Astrocyte of the cerebellum (primary cell): ENCODE results near the gene VAMP1.
A peak's percentile ranks its signal among the peaks of the same experiment; 100 is the strongest.
"Not testable (repeated sequence)": the region's sequence is repeated elsewhere in the genome, so short reads cannot be mapped to it uniquely, and the experiment has no call there.

Experiments used
- DNase-seq: peaks from one replicate; pipeline ENCODE4 v3.0.0-alpha.2; 2011; ENCODE audit warnings: low read depth
- H3K4me3 ChIP-seq: 2 replicates; pipeline ENCODE4 v1.5.1; 2011; ENCODE audit warnings: mild to moderate bottlenecking, low read depth, low read length, moderate library complexity
- CTCF ChIP-seq: IDR thresholded peaks from 2 replicates; pipeline ENCODE4 v1.5.1; 2012; ENCODE audit warnings: low read length, low read depth, moderate library complexity, mild to moderate bottlenecking; ENCODE audit errors: missing control alignments
- in situ Hi-C: cut with HindIII; loops from 2 replicates; pipeline ENCODE4 v1.10.0; 2017; ENCODE audit warnings: low sequenced_read_pairs

The VAMP1 gene

GRCh38 chr12:6470375-6471163, at the start of gene VAMP1:
TSS of gene VAMP1 (minus strand) at chr12:6470677. CDS start at chr12:6470531, 146 bp downstream.
- no peak for TF ChIP-seq CTCF
- H3K4me3 ChIP-seq: peak within 1 kb of the TSS; percentile 79
- DNase-seq: peak; percentile 86
- in situ Hi-C loops: no loop called here

- TF ChIP-seq CTCF: no peak
- no peak overlapping the region for H3K4me3 ChIP-seq
- DNase-seq: no peak
- in situ Hi-C loops: no loop called here
These were observed 49.7 kb upstream of the VAMP1 start for GRCh38 chr12:6520186-6520585.

GRCh38 chr12:6508087-6508486, 37.6 kb upstream of the VAMP1 start:
- TF ChIP-seq CTCF: no peak
- no peak for DNase-seq
- no peak overlapping the region for H3K4me3 ChIP-seq
- in situ Hi-C loops: no loop called here

GRCh38 chr12:6507102-6507998, 36.9 kb upstream of the VAMP1 start:
- in situ Hi-C loops: no loop called here
- no peak overlapping the region for H3K4me3 ChIP-seq
- no peak for TF ChIP-seq CTCF
- DNase-seq: no peak

- TF ChIP-seq CTCF: no peak
- in situ Hi-C loops: no loop called here
- no peak for DNase-seq
- no peak overlapping the region for H3K4me3 ChIP-seq
These were observed 30.0 kb upstream of the VAMP1 start for GRCh38 chr12:6500466-6500865.

- in situ Hi-C loops, H3K4me3 ChIP-seq, DNase-seq: not testable (repeated sequence)
These were observed 26.8 kb upstream of the VAMP1 start for GRCh38 chr12:6497291-6497690.

GRCh38 chr12:6494968-6495367, 24.5 kb upstream of the VAMP1 start:
- in situ Hi-C loops: no loop called here
- DNase-seq: no peak
- peak overlapping the region; percentile 70 for H3K4me3 ChIP-seq

More at GRCh38 chr12:6494968-6495367, 24.5 kb upstream of the VAMP1 start:
- TF ChIP-seq CTCF: no peak
